HG03103 (cell line): ENCODE data around the gene VSIR.

Source experiments
- ATAC-seq: cut with Tn5 transposase; IDR thresholded peaks from one replicate; pipeline ENCODE4 v1.9.1; 2021; ENCODE audit warnings: low read depth; ENCODE audit not compliant: unreplicated experiment

The VSIR gene

GRCh38 chr10:71736570-71736952 is 36.8 kb downstream of the VSIR start:
- no peak for ATAC-seq

- no peak for ATAC-seq
Measured at GRCh38 chr10:71735709-71736569, 37.4 kb downstream of the VSIR start.

- ATAC-seq: no peak
Measured at GRCh38 chr10:71734797-71735196, 38.5 kb downstream of the VSIR start.

- no peak for ATAC-seq
Measured at GRCh38 chr10:71731791-71732190, 41.5 kb downstream of the VSIR start.

- ATAC-seq: no peak
Measured at GRCh38 chr10:71729161-71729636, 44.1 kb downstream of the VSIR start.

GRCh38 chr10:71727738-71728737 is 45.3 kb downstream of the VSIR start:
- ATAC-seq: peak; percentile 44

GRCh38 chr10:71727105-71727737 is 46.1 kb downstream of the VSIR start:
- peak; percentile 35 for ATAC-seq

- no peak for ATAC-seq
Measured at GRCh38 chr10:71726580-71727104, 46.7 kb downstream of the VSIR start.

- ATAC-seq: no peak
Measured at GRCh38 chr10:71725998-71726579, 47.2 kb downstream of the VSIR start.

- ATAC-seq: no peak
Measured at GRCh38 chr10:71725249-71725648, 48.1 kb downstream of the VSIR start.

GRCh38 chr10:71724539-71724938 is 48.8 kb downstream of the VSIR start:
- ATAC-seq: no peak

- no peak for ATAC-seq
Measured at GRCh38 chr10:71723311-71723710, 50.0 kb downstream of the VSIR start.

GRCh38 chr10:71722849-71723248 is 50.5 kb downstream of the VSIR start:
- no peak for ATAC-seq

- no peak for ATAC-seq
Measured at GRCh38 chr10:71721313-71721712, 52.0 kb downstream of the VSIR start.

GRCh38 chr10:71720288-71720687 is 53.0 kb downstream of the VSIR start:
- ATAC-seq: no peak

- no peak for ATAC-seq
Measured at GRCh38 chr10:71719464-71720201, 53.7 kb downstream of the VSIR start, which contains the start of gene C10orf105. Gene C10orf105 (minus strand): TSS chr10:71719778. CDS start chr10:71716337, 3,441 bp downstream.

GRCh38 chr10:71719042-71719441 is 54.3 kb downstream of the VSIR start:
- ATAC-seq: no peak

- no peak for ATAC-seq
Measured at GRCh38 chr10:71718165-71718698, 55.1 kb downstream of the VSIR start.

GRCh38 chr10:71717551-71717951 is 55.8 kb downstream of the VSIR start:
- ATAC-seq: no peak
